Measurements from ENCODE around the gene GADD45G. TPM values are rescaled to one million over a fixed set of nuclear protein-coding genes. Genes with fewer than 3 reads are reported as not detected.

The GADD45G gene
- total and polyA plus RNA-seq, 2 donors = 6.9 to 21.0 TPM

- no peaks in the 10 kb centered on the region for H3K9me3 ChIP-seq (ENCODE audit: control insufficient read depth in 2 of 2, insufficient read depth in 1 of 2, low read length in 1 of 2)
- H3K27ac ChIP-seq (ENCODE audit: low read depth in 1 of 2, low read length in 1 of 2) = no peak overlapping the region
Measured at GRCh38 chr9:89597711-89598362, 7.0 kb upstream of the GADD45G start.

GRCh38 chr9:89598363-89598713 is 6.5 kb upstream of the GADD45G start:
- no peak for DNase-seq (ENCODE audit: low read depth in 6 of 9, low spot score in 9 of 9)
- no peak overlapping the region for H3K27ac ChIP-seq (ENCODE audit: low read depth in 1 of 2, low read length in 1 of 2)
- no peaks in the 10 kb centered on the region for H3K36me3 ChIP-seq (ENCODE audit: control insufficient read depth in 2 of 2, insufficient read depth in 2 of 2, low read length in 1 of 2)
- peaks cover 7 to 46% of the 10 kb centered on the region in 2 donors for H3K27me3 ChIP-seq (ENCODE audit: control insufficient read depth in 2 of 2, insufficient read depth in 1 of 2, low read length in 1 of 2)
- H3K4me1 ChIP-seq (ENCODE audit: control insufficient read depth in 2 of 2, insufficient read depth in 2 of 2, low read length in 2 of 2) = peaks cover 2 to 3% of the 10 kb centered on the region in 2 donors
- H3K9me3 ChIP-seq (ENCODE audit: control insufficient read depth in 2 of 2, insufficient read depth in 1 of 2, low read length in 1 of 2) = no peaks in the 10 kb centered on the region
- WGBS = 31% methylated on average over 2 of the region's 2 CpGs
- no peak overlapping the region for H3K4me3 ChIP-seq (ENCODE audit: low read length in 2 of 2)

More at GRCh38 chr9:89597711-89598362, 7.0 kb upstream of the GADD45G start:
- 70% methylated on average over 7 of the region's 7 CpGs for WGBS
- Histone ChIP-seq H3K27me3 (ENCODE audit: control insufficient read depth in 2 of 2, insufficient read depth in 1 of 2, low read length in 1 of 2) (peaks cover 6 to 44% of the 10 kb centered on the region in 2 donors), H3K36me3 (ENCODE audit: control insufficient read depth in 2 of 2, insufficient read depth in 2 of 2, low read length in 1 of 2) (no peaks in the 10 kb centered on the region), H3K4me3 (ENCODE audit: low read length in 2 of 2) (no peak overlapping the region), H3K4me1 (ENCODE audit: control insufficient read depth in 2 of 2, insufficient read depth in 2 of 2, low read length in 2 of 2) (no peaks in the 10 kb centered on the region)
- DNase-seq (ENCODE audit: low read depth in 6 of 9, low spot score in 9 of 9) = peak; percentile 21 to 81 (median 64)

GRCh38 chr9:89598926-89599325 is 5.9 kb upstream of the GADD45G start:
- Histone ChIP-seq H3K4me1 (ENCODE audit: control insufficient read depth in 2 of 2, insufficient read depth in 2 of 2, low read length in 2 of 2) (peaks cover 8 to 9% of the 10 kb centered on the region in 2 donors), H3K9me3 (ENCODE audit: control insufficient read depth in 2 of 2, insufficient read depth in 1 of 2, low read length in 1 of 2) (no peaks in the 10 kb centered on the region), H3K27ac (ENCODE audit: low read depth in 1 of 2, low read length in 1 of 2) (no peak overlapping the region), H3K36me3 (ENCODE audit: control insufficient read depth in 2 of 2, insufficient read depth in 2 of 2, low read length in 1 of 2) (no peaks in the 10 kb centered on the region), H3K27me3 (ENCODE audit: control insufficient read depth in 2 of 2, insufficient read depth in 1 of 2, low read length in 1 of 2) (peaks cover 13 to 46% of the 10 kb centered on the region in 2 donors), H3K4me3 (ENCODE audit: low read length in 2 of 2) (no peak overlapping the region)
- WGBS = 87% methylated on average over 10 of the region's 10 CpGs
- no peak for DNase-seq (ENCODE audit: low read depth in 6 of 9, low spot score in 9 of 9)

- 90% methylated on average over 6 of the region's 6 CpGs for WGBS
- H3K27ac ChIP-seq (ENCODE audit: low read depth in 1 of 2, low read length in 1 of 2) = no peak overlapping the region
- H3K27me3 ChIP-seq (ENCODE audit: control insufficient read depth in 2 of 2, insufficient read depth in 1 of 2, low read length in 1 of 2) = peaks cover 27 to 61% of the 10 kb centered on the region in 2 donors
- no peaks in the 10 kb centered on the region for H3K9me3 ChIP-seq (ENCODE audit: control insufficient read depth in 2 of 2, insufficient read depth in 1 of 2, low read length in 1 of 2)
- H3K4me1 ChIP-seq (ENCODE audit: control insufficient read depth in 2 of 2, insufficient read depth in 2 of 2, low read length in 2 of 2) = peaks cover 18 to 27% of the 10 kb centered on the region in 2 donors
- H3K36me3 ChIP-seq (ENCODE audit: control insufficient read depth in 2 of 2, insufficient read depth in 2 of 2, low read length in 1 of 2) = no peaks in the 10 kb centered on the region
- H3K4me3 ChIP-seq (ENCODE audit: low read length in 2 of 2) = no peak overlapping the region
- DNase-seq (ENCODE audit: low read depth in 6 of 9, low spot score in 9 of 9) = no peak
Measured at GRCh38 chr9:89600831-89601230, 4.0 kb upstream of the GADD45G start.

GRCh38 chr9:89601306-89601705 is 3.5 kb upstream of the GADD45G start:
- no peak for DNase-seq (ENCODE audit: low read depth in 6 of 9, low spot score in 9 of 9)
- no peaks in the 10 kb centered on the region for H3K36me3 ChIP-seq (ENCODE audit: control insufficient read depth in 2 of 2, insufficient read depth in 2 of 2, low read length in 1 of 2)
- whole genome bisulfite sequencing = 96% methylated on average over 5 of the region's 5 CpGs
- peaks cover 22 to 32% of the 10 kb centered on the region in 2 donors for H3K4me1 ChIP-seq (ENCODE audit: control insufficient read depth in 2 of 2, insufficient read depth in 2 of 2, low read length in 2 of 2)
- H3K27ac ChIP-seq (ENCODE audit: low read depth in 1 of 2, low read length in 1 of 2) = no peak overlapping the region
- no peaks in the 10 kb centered on the region for H3K9me3 ChIP-seq (ENCODE audit: control insufficient read depth in 2 of 2, insufficient read depth in 1 of 2, low read length in 1 of 2)
- H3K27me3 ChIP-seq (ENCODE audit: control insufficient read depth in 2 of 2, insufficient read depth in 1 of 2, low read length in 1 of 2) = peaks cover 32 to 65% of the 10 kb centered on the region in 2 donors
- H3K4me3 ChIP-seq (ENCODE audit: low read length in 2 of 2) = no peak overlapping the region

- Histone ChIP-seq H3K27ac (ENCODE audit: low read depth in 1 of 2, low read length in 1 of 2) (no peak overlapping the region), H3K4me3 (ENCODE audit: low read length in 2 of 2) (no peak overlapping the region), H3K4me1 (ENCODE audit: control insufficient read depth in 2 of 2, insufficient read depth in 2 of 2, low read length in 2 of 2) (peaks cover 28 to 39% of the 10 kb centered on the region in 2 donors), H3K36me3 (ENCODE audit: control insufficient read depth in 2 of 2, insufficient read depth in 2 of 2, low read length in 1 of 2) (no peaks in the 10 kb centered on the region), H3K9me3 (ENCODE audit: control insufficient read depth in 2 of 2, insufficient read depth in 1 of 2, low read length in 1 of 2) (no peaks in the 10 kb centered on the region), H3K27me3 (ENCODE audit: control insufficient read depth in 2 of 2, insufficient read depth in 1 of 2, low read length in 1 of 2) (peaks cover 35 to 71% of the 10 kb centered on the region in 2 donors)
- no peak for DNase-seq (ENCODE audit: low read depth in 6 of 9, low spot score in 9 of 9)
- 89% methylated on average over 6 of the region's 6 CpGs for WGBS
Measured at GRCh38 chr9:89601856-89602562, 2.8 kb upstream of the GADD45G start.

- peaks cover 38 to 77% of the 10 kb centered on the region in 2 donors for H3K27me3 ChIP-seq (ENCODE audit: control insufficient read depth in 2 of 2, insufficient read depth in 1 of 2, low read length in 1 of 2)
- peaks cover 30 to 42% of the 10 kb centered on the region in 2 donors for H3K4me1 ChIP-seq (ENCODE audit: control insufficient read depth in 2 of 2, insufficient read depth in 2 of 2, low read length in 2 of 2)
- peak overlapping the region in 1 of 2 donors; percentile 38 for H3K4me3 ChIP-seq (ENCODE audit: low read length in 2 of 2)
- H3K36me3 ChIP-seq (ENCODE audit: control insufficient read depth in 2 of 2, insufficient read depth in 2 of 2, low read length in 1 of 2) = no peaks in the 10 kb centered on the region
- no peak overlapping the region for H3K27ac ChIP-seq (ENCODE audit: low read depth in 1 of 2, low read length in 1 of 2)
- H3K9me3 ChIP-seq (ENCODE audit: control insufficient read depth in 2 of 2, insufficient read depth in 1 of 2, low read length in 1 of 2) = no peaks in the 10 kb centered on the region
- DNase-seq (ENCODE audit: low read depth in 6 of 9, low spot score in 9 of 9) = peak; percentile 70 to 93 (median 84)
- 1% methylated on average over 28 of the region's 28 CpGs for WGBS
Measured at GRCh38 chr9:89602978-89603766, 1.6 kb upstream of the GADD45G start.

GRCh38 chr9:89603767-89604665 is 796 bp upstream of the GADD45G start:
- H3K27me3 ChIP-seq (ENCODE audit: control insufficient read depth in 2 of 2, insufficient read depth in 1 of 2, low read length in 1 of 2) = peaks cover 38 to 79% of the 10 kb centered on the region in 2 donors
- no peaks in the 10 kb centered on the region for H3K36me3 ChIP-seq (ENCODE audit: control insufficient read depth in 2 of 2, insufficient read depth in 2 of 2, low read length in 1 of 2)
- WGBS = 1% methylated on average over 64 of the region's 64 CpGs
- H3K9me3 ChIP-seq (ENCODE audit: control insufficient read depth in 2 of 2, insufficient read depth in 1 of 2, low read length in 1 of 2) = no peaks in the 10 kb centered on the region
- H3K27ac ChIP-seq (ENCODE audit: low read depth in 1 of 2, low read length in 1 of 2) = no peak overlapping the region
- H3K4me1 ChIP-seq (ENCODE audit: control insufficient read depth in 2 of 2, insufficient read depth in 2 of 2, low read length in 2 of 2) = peaks cover 30 to 42% of the 10 kb centered on the region in 2 donors
- DNase-seq (ENCODE audit: low read depth in 6 of 9, low spot score in 9 of 9) = peak in 6 of 9 donors; percentile 27 to 70 (median 31)
- H3K4me3 ChIP-seq (ENCODE audit: low read length in 2 of 2) = peak overlapping the region in 1 of 2 donors; percentile 38
